MCF 10A (cell line): ENCODE measurements around the gene CHD5. TPM values are rescaled to one million over a fixed set of nuclear protein-coding genes. Genes with fewer than 3 reads are reported as not detected.

Source experiments
- BruUV-seq: library from RNA; stranded (reverse); fragments of 400-500 nt; replicated peaks from 2 replicates; lab custom pipeline; 2021; lab: Mats Ljungman, UMichigan
- CTCF ChIA-PET: fragments of 300-600 bp; sonication (Branson Sonifier 250); formaldehyde crosslinking; extraction: SDS; loops from one replicate; lab custom pipeline; 2021; ENCODE audit warnings: antibody characterized with exemption, inconsistent platforms; lab: Yijun Ruan, JAX
- POLR2A ChIA-PET: fragments of 300-600, 350-650 bp; sonication (Branson Sonifier 250); formaldehyde crosslinking; extraction: SDS; loops from one replicate; lab custom pipeline; 2020; ENCODE audit warnings: antibody characterized with exemption, inconsistent platforms; lab: Yijun Ruan, JAX
- DNase-seq: peaks from one replicate; pipeline ENCODE4 v3.0.0-alpha.2; 2018; ENCODE audit not compliant: unreplicated experiment
- H3K27ac Mint-ChIP-seq: one replicate; pipeline ENCODE4 v1.8.0; 2022; ENCODE audit warnings: mild to moderate bottlenecking, low read depth, mixed read lengths; ENCODE audit not compliant: unreplicated experiment
- H3K27me3 Mint-ChIP-seq: one replicate; pipeline ENCODE4 v1.8.0; 2022; ENCODE audit warnings: mixed read lengths; ENCODE audit not compliant: insufficient read depth, unreplicated experiment
- H3K36me3 Mint-ChIP-seq: one replicate; pipeline ENCODE4 v1.8.0; 2022; ENCODE audit warnings: mild to moderate bottlenecking, moderate library complexity, mixed read lengths; ENCODE audit not compliant: insufficient read depth, unreplicated experiment
- H3K4me1 Mint-ChIP-seq: one replicate; pipeline ENCODE4 v1.8.0; 2022; ENCODE audit warnings: mixed read lengths; ENCODE audit not compliant: insufficient read depth, unreplicated experiment
- H3K4me3 Mint-ChIP-seq: one replicate; pipeline ENCODE4 v1.8.0; 2022; ENCODE audit warnings: mild to moderate bottlenecking, moderate library complexity, mixed read lengths; ENCODE audit not compliant: unreplicated experiment
- H3K9me3 Mint-ChIP-seq: one replicate; pipeline ENCODE4 v1.8.0; 2022; ENCODE audit warnings: mixed read lengths; ENCODE audit not compliant: unreplicated experiment
- intact Hi-C: fragments of 100-400 bp; cut with micrococcal nuclease; formaldehyde crosslinking; loops from 2 replicates; pipeline ENCODE4 v1.14.1; 2022
- total RNA-seq: library from RNA; stranded (reverse); gene quantifications from 2 replicates; pipeline ENCODE4 v1.2.3, GENCODE V29; 2022
- TF ChIP-seq, protein P1 (sequence below): fragments of 200-600 bp; IDR thresholded peaks from one replicate; pipeline ENCODE4 v1.8.0; 2022; ENCODE audit warnings: antibody characterized with exemption, mild to moderate bottlenecking; ENCODE audit not compliant: unreplicated experiment

The CHD5 gene
- total RNA-seq, 1 experiment from 2014 or later: 0.07 TPM

DNA sequence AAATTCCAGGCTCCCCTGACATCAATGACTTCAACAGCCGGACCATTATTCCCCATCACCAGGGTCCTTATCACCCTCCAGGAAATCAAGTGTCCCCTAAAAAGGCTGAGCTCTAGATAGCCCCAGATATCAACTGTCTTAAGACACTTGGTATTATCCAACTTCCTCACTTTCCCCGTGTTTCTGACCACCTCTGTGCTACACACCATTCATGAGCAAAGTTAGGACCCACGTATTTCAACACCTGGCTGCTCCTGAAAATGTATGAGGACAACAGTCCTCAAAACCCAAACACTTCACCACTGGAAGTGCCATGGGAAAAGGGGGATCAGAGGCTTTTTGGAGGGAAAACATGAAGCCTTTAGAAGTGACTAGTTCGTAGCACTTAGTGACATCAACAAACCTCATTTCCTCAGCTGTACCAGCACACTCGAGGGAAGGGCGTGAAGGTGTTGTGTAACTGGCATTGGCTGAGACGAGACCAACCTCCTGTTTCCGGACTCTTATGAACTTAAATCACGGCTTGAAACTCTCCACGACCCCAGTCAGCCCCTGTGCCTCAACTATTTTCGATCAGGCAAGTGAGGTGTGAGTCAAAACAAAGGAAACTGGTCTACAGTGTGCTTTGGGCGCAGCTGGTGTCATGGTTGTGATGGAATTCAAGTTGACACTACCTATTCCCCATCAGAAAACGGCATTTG, 4.1 kb upstream of the CHD5 start:
- intact Hi-C loops: no loop called here
- H3K27ac Mint-ChIP-seq: no peak overlapping the region

DNA sequence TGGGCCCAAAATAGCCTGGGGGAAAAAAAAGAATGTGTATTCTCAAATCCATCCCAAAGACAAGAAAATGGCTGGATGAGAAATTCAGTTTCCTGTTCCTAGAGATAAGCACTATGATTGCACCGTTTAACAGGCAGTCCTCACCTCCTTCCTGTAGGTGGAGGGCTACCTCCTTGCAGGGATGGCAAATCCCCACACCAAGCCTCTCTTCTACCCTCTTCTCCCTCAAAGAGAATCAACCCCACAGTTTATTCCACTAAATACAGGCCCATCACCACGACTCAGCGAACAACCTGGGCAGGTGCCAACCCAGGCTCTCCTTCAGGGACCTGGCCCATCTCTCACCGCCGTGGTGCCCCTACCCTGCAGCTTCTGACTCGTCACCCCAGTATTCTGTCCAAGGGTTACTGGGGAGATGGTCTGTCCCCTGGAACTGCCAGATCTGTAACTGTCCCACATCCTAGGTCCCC, 3.4 kb upstream of the CHD5 start:
- ChIA-PET POLR2A (interaction anchor here (1.6 kb wide), 1 partner anchor 14 kb away, joined by 6 read pairs; no protein-coding TSS in a partner anchor), CTCF (interaction anchor here (0.6 to 1.4 kb wide), 4 partner anchors 11 to 70 kb away, joined by 4 to 5 read pairs (median 4); no protein-coding TSS in a partner anchor)
- Mint-ChIP-seq H3K4me3 (no peak overlapping the region), H3K36me3 (peaks cover 48% of the 10 kb centered on the region), H3K27me3 (peaks cover 21% of the 10 kb centered on the region), H3K4me1 (no peaks in the 10 kb centered on the region), H3K27ac (no peak overlapping the region), H3K9me3 (no peaks in the 10 kb centered on the region)
- TF ChIP-seq, protein P1, sequence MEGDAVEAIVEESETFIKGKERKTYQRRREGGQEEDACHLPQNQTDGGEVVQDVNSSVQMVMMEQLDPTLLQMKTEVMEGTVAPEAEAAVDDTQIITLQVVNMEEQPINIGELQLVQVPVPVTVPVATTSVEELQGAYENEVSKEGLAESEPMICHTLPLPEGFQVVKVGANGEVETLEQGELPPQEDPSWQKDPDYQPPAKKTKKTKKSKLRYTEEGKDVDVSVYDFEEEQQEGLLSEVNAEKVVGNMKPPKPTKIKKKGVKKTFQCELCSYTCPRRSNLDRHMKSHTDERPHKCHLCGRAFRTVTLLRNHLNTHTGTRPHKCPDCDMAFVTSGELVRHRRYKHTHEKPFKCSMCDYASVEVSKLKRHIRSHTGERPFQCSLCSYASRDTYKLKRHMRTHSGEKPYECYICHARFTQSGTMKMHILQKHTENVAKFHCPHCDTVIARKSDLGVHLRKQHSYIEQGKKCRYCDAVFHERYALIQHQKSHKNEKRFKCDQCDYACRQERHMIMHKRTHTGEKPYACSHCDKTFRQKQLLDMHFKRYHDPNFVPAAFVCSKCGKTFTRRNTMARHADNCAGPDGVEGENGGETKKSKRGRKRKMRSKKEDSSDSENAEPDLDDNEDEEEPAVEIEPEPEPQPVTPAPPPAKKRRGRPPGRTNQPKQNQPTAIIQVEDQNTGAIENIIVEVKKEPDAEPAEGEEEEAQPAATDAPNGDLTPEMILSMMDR: no peak
- no TSS peak for BruUV-seq
- intact Hi-C loops: no loop called here
- peak; percentile 31 for DNase-seq

More for the DNA sequence above, 4.1 kb upstream of the CHD5 start:
- peaks cover 14% of the 10 kb centered on the region for H3K27me3 Mint-ChIP-seq
- peak; percentile 47 for DNase-seq
- peaks cover 55% of the 10 kb centered on the region for H3K36me3 Mint-ChIP-seq
- peaks cover 5% of the 10 kb centered on the region for H3K4me1 Mint-ChIP-seq
- ChIA-PET POLR2A (interaction anchor here (0.6 to 1.2 kb wide), 2 partner anchors 52 to 62 kb away, joined by 3 to 4 read pairs; no protein-coding TSS in a partner anchor), CTCF (interaction anchor here (0.7 to 1.5 kb wide), 3 partner anchors 27 to 76 kb away, joined by 3 read pairs; no protein-coding TSS in a partner anchor)
- no peaks in the 10 kb centered on the region for H3K9me3 Mint-ChIP-seq
- TF ChIP-seq, protein P1: no peak
- no TSS peak for BruUV-seq
- H3K4me3 Mint-ChIP-seq: no peak overlapping the region

DNA sequence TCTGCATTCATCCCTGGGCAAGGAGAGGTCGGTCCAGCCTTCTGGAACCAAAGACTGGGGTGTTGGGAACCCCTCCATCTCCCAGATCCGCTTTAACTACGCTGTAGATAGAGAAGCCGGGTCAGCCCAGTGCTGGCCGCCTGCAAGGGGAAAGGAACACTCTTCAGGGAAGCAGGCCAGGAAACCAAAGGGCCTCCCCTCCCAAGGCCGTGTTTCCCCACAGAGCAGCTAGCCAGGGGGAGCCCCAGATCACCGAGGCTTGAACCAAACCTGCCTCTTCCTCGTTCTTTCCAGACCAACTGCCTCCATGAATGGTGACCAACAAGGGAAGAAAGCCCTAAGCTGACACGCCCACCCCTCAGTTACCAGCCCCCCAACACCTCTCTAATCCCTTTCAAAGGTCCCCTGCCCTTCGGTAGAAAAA, 1.2 kb upstream of the CHD5 start:
- BruUV-seq: no TSS peak
- TF ChIP-seq, protein P1: no peak
- no peak for DNase-seq
- peaks cover 37% of the 10 kb centered on the region for H3K27me3 Mint-ChIP-seq
- no peaks in the 10 kb centered on the region for H3K4me1 Mint-ChIP-seq
- no peak overlapping the region for H3K4me3 Mint-ChIP-seq
- H3K27ac Mint-ChIP-seq: no peak overlapping the region
- intact Hi-C loops: no loop called here
- ChIA-PET CTCF (interaction anchor here (0.7 to 1.5 kb wide), 2 partner anchors 24 to 70 kb away, joined by 3 to 6 read pairs; no protein-coding TSS in a partner anchor), POLR2A (interaction anchor here (1.2 kb wide), 1 partner anchor 10 kb away, joined by 3 read pairs; no protein-coding TSS in a partner anchor)
- peaks cover 26% of the 10 kb centered on the region for H3K36me3 Mint-ChIP-seq
- no peaks in the 10 kb centered on the region for H3K9me3 Mint-ChIP-seq

DNA sequence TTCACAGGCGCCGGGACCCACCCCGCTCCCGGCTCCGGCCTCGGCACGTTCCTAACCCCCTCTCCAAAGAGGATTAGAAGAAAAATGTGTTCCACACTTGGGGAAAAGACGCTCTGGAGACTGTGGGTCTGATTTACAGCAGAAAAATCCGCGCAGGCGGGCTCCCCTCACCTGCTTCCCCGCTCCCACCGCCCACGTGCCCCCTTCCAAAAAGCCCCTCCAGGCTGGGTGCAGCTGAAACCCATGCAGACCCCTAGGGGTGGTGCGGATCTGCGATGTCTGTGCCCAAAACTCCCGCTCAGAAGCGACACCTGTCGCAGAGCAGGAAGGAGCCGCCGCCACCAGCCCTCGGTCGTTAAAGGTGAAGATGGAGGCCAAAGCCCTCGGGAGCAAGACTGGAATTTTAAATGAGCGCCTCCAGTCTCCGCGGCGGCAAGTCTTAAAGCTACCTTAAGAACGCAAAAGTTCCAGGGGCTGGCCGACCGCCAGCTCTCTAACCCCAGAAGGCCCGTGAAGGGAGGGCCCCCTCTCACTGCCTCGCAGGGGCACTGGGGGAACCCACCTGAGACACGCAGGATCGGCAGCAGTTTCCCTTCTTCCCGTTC, 688 bp upstream of the CHD5 start:
- peaks cover 37% of the 10 kb centered on the region for H3K27me3 Mint-ChIP-seq
- no peaks in the 10 kb centered on the region for H3K4me1 Mint-ChIP-seq
- no peak overlapping the region for H3K4me3 Mint-ChIP-seq
- H3K27ac Mint-ChIP-seq: no peak overlapping the region
- H3K9me3 Mint-ChIP-seq: no peaks in the 10 kb centered on the region
- intact Hi-C loops: no loop called here
- H3K36me3 Mint-ChIP-seq: peaks cover 20% of the 10 kb centered on the region
- ChIA-PET CTCF (interaction anchor here (0.7 to 1.5 kb wide), 2 partner anchors 23 to 70 kb away, joined by 3 to 6 read pairs; no protein-coding TSS in a partner anchor), POLR2A (interaction anchor here (0.5 to 1.2 kb wide), 2 partner anchors 10 to 28 kb away, joined by 3 to 4 read pairs; no protein-coding TSS in a partner anchor)
- TF ChIP-seq, protein P1: no peak
- DNase-seq: no peak
- BruUV-seq: no TSS peak
